HEK293T (cell line): ENCODE results near the gene INPP4B.
A peak's percentile ranks its signal among the peaks of the same experiment; 100 is the strongest.

Source experiments
- CTCF ChIA-PET: fragments of 350-600 bp; formaldehyde crosslinking; extraction: SDS; loops from one replicate; lab custom pipeline; 2021; ENCODE audit warnings: antibody characterized with exemption, inconsistent platforms; lab: Yijun Ruan, JAX
- POLR2A ChIA-PET: fragments of 350-600 bp; formaldehyde crosslinking; extraction: SDS; loops from one replicate; lab custom pipeline; 2020; ENCODE audit warnings: antibody characterized with exemption, inconsistent platforms; lab: Yijun Ruan, JAX
- DNase-seq: peaks from one replicate; pipeline ENCODE4 v3.0.0; 2012; ENCODE audit warnings: mixed read lengths; ENCODE audit errors: extremely low spot score
- ARNT ChIP-seq: fragments of 450-650 bp; IDR thresholded peaks from 2 replicates; pipeline ENCODE4 v1.6.1; 2017; ENCODE audit warnings: mild to moderate bottlenecking
- BHLHE40 ChIP-seq: fragments of 450-650 bp; IDR thresholded peaks from 2 replicates; pipeline ENCODE4 v1.6.1; 2016; ENCODE audit warnings: mild to moderate bottlenecking, moderate library complexity, borderline replicate concordance
- CTBP1 ChIP-seq: fragments of 450-650 bp; IDR thresholded peaks from 2 replicates; pipeline ENCODE4 v1.6.1; 2016; ENCODE audit warnings: borderline replicate concordance
- ELF4 ChIP-seq: fragments of 450-650 bp; IDR thresholded peaks from 2 replicates; pipeline ENCODE4 v1.6.1; 2017; ENCODE audit warnings: antibody characterized with exemption
- FOXA1 ChIP-seq: fragments of 450-650 bp; IDR thresholded peaks from 2 replicates; pipeline ENCODE4 v1.6.1; 2016; ENCODE audit warnings: mild to moderate bottlenecking
- FOXK2 ChIP-seq: fragments of 450-650 bp; IDR thresholded peaks from 2 replicates; pipeline ENCODE4 v1.6.1; 2016; ENCODE audit warnings: mild to moderate bottlenecking
- FOXM1 ChIP-seq: fragments of 450-650 bp; IDR thresholded peaks from 2 replicates; pipeline ENCODE4 v1.6.1; 2017; ENCODE audit warnings: mild to moderate bottlenecking, borderline replicate concordance
- HDGF ChIP-seq: fragments of 450-650 bp; IDR thresholded peaks from 2 replicates; pipeline ENCODE4 v1.6.1; 2017; ENCODE audit warnings: antibody characterized with exemption, borderline replicate concordance
- L3MBTL2 ChIP-seq: fragments of 450-650 bp; conservative IDR thresholded peaks from 2 replicates; pipeline ENCODE4 v1.6.1; 2016; ENCODE audit warnings: mild to moderate bottlenecking
- LEF1 ChIP-seq: fragments of 450-650 bp; IDR thresholded peaks from 2 replicates; pipeline ENCODE4 v1.6.1; 2017; ENCODE audit warnings: mild to moderate bottlenecking, borderline replicate concordance
- NFRKB ChIP-seq: fragments of 450-650 bp; IDR thresholded peaks from 2 replicates; pipeline ENCODE4 v1.6.1; 2016; ENCODE audit warnings: mild to moderate bottlenecking, moderate library complexity
- SP1 ChIP-seq: fragments of 450-650 bp; IDR thresholded peaks from 2 replicates; pipeline ENCODE4 v1.6.1; 2017
- SUZ12 ChIP-seq: fragments of 450-650 bp; IDR thresholded peaks from 2 replicates; pipeline ENCODE4 v1.6.1; 2016; ENCODE audit warnings: mild to moderate bottlenecking
- TARDBP ChIP-seq: fragments of 450-650 bp; IDR thresholded peaks from 2 replicates; pipeline ENCODE4 v1.6.1; 2016
- ZNF384 ChIP-seq: fragments of 450-650 bp; IDR thresholded peaks from 2 replicates; pipeline ENCODE4 v1.6.1; 2016
- TF ChIP-seq, protein P1 (sequence below): fragments of 450-650 bp; IDR thresholded peaks from 2 replicates; pipeline ENCODE4 v1.6.1; 2016

Gene INPP4B

DNA sequence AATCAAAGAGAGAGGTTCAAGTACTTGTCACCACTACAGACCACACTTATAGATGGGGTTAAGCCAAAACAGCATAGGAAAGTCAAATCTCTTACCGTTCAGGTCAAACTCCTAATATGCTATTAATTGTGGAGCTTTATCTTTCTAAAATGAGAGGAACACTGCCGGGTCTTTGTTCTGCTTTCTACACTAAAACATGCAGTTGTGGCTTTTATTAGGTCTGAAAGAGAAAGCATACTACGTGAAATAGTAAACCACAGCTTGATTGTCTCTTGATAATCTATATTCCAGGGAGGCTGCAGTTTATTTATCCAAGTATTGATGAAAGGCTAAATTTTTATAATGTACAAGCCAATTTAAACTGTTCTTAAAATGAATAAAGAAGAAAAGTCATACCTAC is 12.3 kb upstream of the INPP4B start:
- TF ChIP-seq FOXK2 = no peak
- no peak for TF ChIP-seq CTBP1
- TF ChIP-seq, protein P1, sequence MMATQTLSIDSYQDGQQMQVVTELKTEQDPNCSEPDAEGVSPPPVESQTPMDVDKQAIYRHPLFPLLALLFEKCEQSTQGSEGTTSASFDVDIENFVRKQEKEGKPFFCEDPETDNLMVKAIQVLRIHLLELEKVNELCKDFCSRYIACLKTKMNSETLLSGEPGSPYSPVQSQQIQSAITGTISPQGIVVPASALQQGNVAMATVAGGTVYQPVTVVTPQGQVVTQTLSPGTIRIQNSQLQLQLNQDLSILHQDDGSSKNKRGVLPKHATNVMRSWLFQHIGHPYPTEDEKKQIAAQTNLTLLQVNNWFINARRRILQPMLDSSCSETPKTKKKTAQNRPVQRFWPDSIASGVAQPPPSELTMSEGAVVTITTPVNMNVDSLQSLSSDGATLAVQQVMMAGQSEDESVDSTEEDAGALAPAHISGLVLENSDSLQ = no peak
- no peak for TF ChIP-seq SUZ12
- TF ChIP-seq ZNF384 = no peak
- TF ChIP-seq FOXM1 = no peak
- no peak for TF ChIP-seq LEF1
- TF ChIP-seq L3MBTL2 = no peak
- no peak for TF ChIP-seq SP1
- no peak for TF ChIP-seq ELF4
- no peak for TF ChIP-seq HDGF
- TF ChIP-seq TARDBP = no peak
- TF ChIP-seq FOXA1 = no peak
- no peak for TF ChIP-seq NFRKB
- no peak for TF ChIP-seq ARNT
- DNase-seq = no peak
- POLR2A ChIA-PET = no interaction called here
- CTCF ChIA-PET = no interaction called here

DNA sequence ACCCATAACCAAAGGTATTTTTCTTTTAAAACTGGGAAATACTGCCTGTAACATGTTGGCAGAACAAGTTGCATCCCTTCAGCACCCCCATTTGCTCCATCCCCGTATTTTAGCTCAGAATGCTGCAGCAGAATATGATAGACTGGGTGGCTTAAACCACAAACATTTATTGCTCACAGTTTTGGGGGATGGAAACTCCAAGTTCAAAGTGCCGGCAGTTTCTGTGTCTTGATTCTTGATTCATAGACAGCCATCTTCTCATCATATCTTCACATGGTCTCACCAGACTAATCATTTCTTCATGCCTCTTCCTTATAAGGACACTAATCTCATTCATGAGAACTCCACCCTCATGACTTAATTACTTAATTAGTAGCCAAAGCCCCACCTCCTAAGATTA is 10.5 kb upstream of the INPP4B start:
- no peak for DNase-seq
- TF ChIP-seq L3MBTL2 (no peak), FOXA1 (no peak), SP1 (no peak), SUZ12 (no peak), TARDBP (no peak), NFRKB (no peak), ELF4 (no peak), CTBP1 (no peak), BHLHE40 (no peak), ZNF384 (no peak), FOXK2 (no peak), LEF1 (no peak), HDGF (no peak), ARNT (no peak), FOXM1 (no peak)
- TF ChIP-seq, protein P1 = no peak
- ChIA-PET CTCF (no interaction called here), POLR2A (no interaction called here)

- CTCF ChIA-PET = no interaction called here
- TF ChIP-seq FOXM1 (no peak), SP1 (no peak), HDGF (no peak), L3MBTL2 (no peak), ZNF384 (no peak), BHLHE40 (no peak), NFRKB (no peak), LEF1 (no peak), TARDBP (no peak), CTBP1 (no peak), ELF4 (no peak), FOXK2 (no peak), FOXA1 (no peak), SUZ12 (no peak)
- TF ChIP-seq, protein P1 = no peak
- POLR2A ChIA-PET = no interaction called here
- peak; percentile 9 for DNase-seq
Observed at GRCh38 chr4:142850478-142850877, 4.4 kb upstream of the INPP4B start.

DNA sequence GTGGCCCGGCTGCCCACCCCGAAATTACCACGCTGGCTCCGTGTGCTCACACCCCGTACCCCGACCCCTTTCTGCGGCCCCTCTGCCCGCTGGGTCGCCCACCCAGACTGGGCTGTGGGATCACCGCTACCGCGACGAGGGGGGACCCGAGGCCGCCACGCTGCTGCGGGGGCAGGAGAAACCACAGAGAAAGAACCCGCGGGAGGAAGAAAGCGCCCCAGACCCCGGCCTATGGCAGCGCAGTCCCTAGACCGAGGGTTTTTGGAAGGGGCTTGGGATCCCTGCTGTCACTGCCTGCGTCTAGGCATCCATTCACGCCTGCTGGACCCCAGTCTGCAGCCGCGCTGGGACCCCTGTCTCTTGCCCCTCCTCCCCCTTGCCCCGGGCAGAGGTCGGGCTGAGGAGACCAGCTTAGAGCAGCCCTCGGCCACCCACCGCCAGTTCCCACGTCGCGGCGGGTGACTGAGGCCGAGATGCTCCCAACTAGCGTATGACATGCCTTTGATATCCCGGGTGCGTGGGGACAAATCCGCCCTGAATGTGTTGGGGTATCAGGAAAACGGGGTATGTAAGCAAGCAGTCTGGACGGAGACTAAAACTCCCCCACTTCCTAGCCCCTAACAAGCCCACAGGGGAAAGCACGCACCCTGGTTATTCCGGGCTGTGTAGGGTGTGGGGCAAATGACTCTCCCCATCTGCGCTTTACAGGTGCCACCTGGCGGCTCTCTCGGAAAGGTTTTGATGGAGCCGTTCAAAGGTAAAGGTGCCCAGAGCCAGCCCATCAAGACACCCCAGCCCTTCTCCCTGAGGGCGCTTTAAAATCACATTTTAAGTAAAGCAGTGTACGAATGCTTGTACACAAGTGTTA is 862 bp upstream of the INPP4B start:
- ChIA-PET POLR2A (no interaction called here), CTCF (interaction anchor here (0.9 kb wide), 1 partner anchor 179 kb away, joined by 4 read pairs; no protein-coding TSS in a partner anchor)
- peak; percentile 28 for DNase-seq
- TF ChIP-seq FOXM1 (no peak), FOXA1 (no peak), BHLHE40 (no peak), HDGF (no peak), L3MBTL2 (no peak), FOXK2 (no peak), SP1 (no peak), LEF1 (no peak), TARDBP (no peak), SUZ12 (no peak), ELF4 (no peak), ARNT (no peak), NFRKB (no peak), ZNF384 (no peak), CTBP1 (no peak)
- TF ChIP-seq, protein P1 = no peak
